Thyroid gland (tissue), 4 donors: ENCODE measurements around the gene LMBR1. TPM values are rescaled to one million over a fixed set of nuclear protein-coding genes. Genes with fewer than 3 reads are reported as not detected.
A peak's percentile ranks its signal among the peaks of the same experiment; 100 is the strongest.
"Not testable (repeated sequence)": the region's sequence is repeated elsewhere in the genome, so short reads cannot be mapped to it uniquely, and the experiment has no call there.

Experiments
- DNase-seq, 2 donors: peaks; one replicate each; pipeline ENCODE4 v3.0.0-alpha.2; 2019
- H3K27ac ChIP-seq, 3 donors: fragments of 200-600 bp; sonication (generic); 1 replicate in 2 of 3; 2 replicates in 1 of 3; pipeline ENCODE4 v1.5.1; 2016 to 2019; ENCODE audit warnings: mild to moderate bottlenecking in 1 of 3, moderate library complexity in 1 of 3
- H3K27me3 ChIP-seq: fragments of 200-600 bp; sonication (generic); one replicate; pipeline ENCODE4 v1.5.1; 2019
- H3K36me3 ChIP-seq, 2 donors: fragments of 200-600 bp; sonication (generic); one replicate each; pipeline ENCODE4 v1.5.1; 2016 to 2019
- H3K4me1 ChIP-seq, 2 donors: fragments of 200-600 bp; sonication (generic); one replicate each; pipeline ENCODE4 v1.5.1; 2017 to 2019
- H3K4me3 ChIP-seq, 3 donors: fragments of 200-600 bp; sonication (generic); replicated peaks in 1 of 3; 1 replicate in 2 of 3; 2 replicates in 1 of 3; pipeline ENCODE4 v1.5.1; 2016; ENCODE audit warnings: mild to moderate bottlenecking in 1 of 3
- H3K9me3 ChIP-seq: fragments of 200-600 bp; sonication (generic); one replicate; pipeline ENCODE4 v1.5.1; 2017
- POLR2A ChIP-seq, 2 donors: fragments of 450-650 bp; IDR thresholded peaks; one replicate each; pipeline ENCODE4 v1.6.1; 2017; ENCODE audit warnings: antibody characterized with exemption in 2 of 2, mild to moderate bottlenecking in 2 of 2, moderate library complexity in 1 of 2
- WGBS, 2 donors: methylation state at CpG; one replicate each; pipeline ENCODE4 v1.1.5; 2017; 5-methylcytosine and 5-hydroxymethylcytosine counted together
- intact Hi-C: fragments of 100-400 bp; cut with DNase I; formaldehyde crosslinking; loops from one replicate; pipeline ENCODE4 v1.15.1; 2023
- total RNA-seq, 4 donors: library from RNA; depleted of rRNA; stranded (reverse); fragments of >200 nt; gene quantifications; one replicate each; pipeline ENCODE4 v1.2.3, GENCODE V29; 2016
- TF ChIP-seq, protein P1 (sequence below), 6 experiments: fragments of 200-600 bp in 3 of 6; fragments of 450-650 bp in 3 of 6; sonication (generic) in 3 of 6; IDR thresholded peaks; one replicate each; pipeline ENCODE4 v1.5.1; 2016 to 2019; ENCODE audit warnings: antibody characterized with exemption in 6 of 6, mild to moderate bottlenecking in 2 of 6, inconsistent platforms in 1 of 6, moderate library complexity in 1 of 6

Gene LMBR1
- total RNA-seq, 4 donors from 2014 or later: 73.9 to 205 (median 113) TPM

DNA sequence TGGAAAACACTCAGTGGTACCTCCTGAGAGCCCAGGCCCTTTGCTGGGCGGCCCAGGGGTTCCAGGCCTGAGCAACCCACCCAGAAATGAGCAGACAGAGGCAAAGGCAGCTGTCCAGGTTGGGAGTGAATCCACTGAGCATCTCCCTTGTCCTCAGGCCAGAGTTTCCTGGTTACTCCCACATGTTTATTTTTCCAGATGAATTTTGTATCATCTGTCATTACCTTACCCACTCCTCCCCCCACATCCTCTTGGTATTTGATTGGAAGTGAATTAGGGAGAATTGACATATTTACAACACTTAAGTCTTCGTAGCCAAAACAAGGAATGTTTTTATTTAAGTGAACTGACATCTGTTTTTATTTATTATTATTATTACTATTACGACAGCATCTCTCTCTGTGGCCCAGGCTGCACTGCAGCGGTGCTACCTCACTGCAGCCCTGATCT lies 13.2 kb upstream of the LMBR1 start:
- Histone ChIP-seq H3K4me1 (peaks cover 0 to 13% of the 10 kb centered on the region in 2 donors), H3K27ac (no peak overlapping the region), H3K27me3 (no peaks in the 10 kb centered on the region), H3K36me3 (no peaks in the 10 kb centered on the region), H3K9me3 (no peaks in the 10 kb centered on the region), H3K4me3 (no peak overlapping the region)
- intact Hi-C loops: no loop called here
- no peak for DNase-seq
- 74 to 80% methylated on average over 4 of the region's 4 CpGs for WGBS, 2 donors
- TF ChIP-seq, protein P1, sequence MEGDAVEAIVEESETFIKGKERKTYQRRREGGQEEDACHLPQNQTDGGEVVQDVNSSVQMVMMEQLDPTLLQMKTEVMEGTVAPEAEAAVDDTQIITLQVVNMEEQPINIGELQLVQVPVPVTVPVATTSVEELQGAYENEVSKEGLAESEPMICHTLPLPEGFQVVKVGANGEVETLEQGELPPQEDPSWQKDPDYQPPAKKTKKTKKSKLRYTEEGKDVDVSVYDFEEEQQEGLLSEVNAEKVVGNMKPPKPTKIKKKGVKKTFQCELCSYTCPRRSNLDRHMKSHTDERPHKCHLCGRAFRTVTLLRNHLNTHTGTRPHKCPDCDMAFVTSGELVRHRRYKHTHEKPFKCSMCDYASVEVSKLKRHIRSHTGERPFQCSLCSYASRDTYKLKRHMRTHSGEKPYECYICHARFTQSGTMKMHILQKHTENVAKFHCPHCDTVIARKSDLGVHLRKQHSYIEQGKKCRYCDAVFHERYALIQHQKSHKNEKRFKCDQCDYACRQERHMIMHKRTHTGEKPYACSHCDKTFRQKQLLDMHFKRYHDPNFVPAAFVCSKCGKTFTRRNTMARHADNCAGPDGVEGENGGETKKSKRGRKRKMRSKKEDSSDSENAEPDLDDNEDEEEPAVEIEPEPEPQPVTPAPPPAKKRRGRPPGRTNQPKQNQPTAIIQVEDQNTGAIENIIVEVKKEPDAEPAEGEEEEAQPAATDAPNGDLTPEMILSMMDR (IDR thresholded peaks at IDR 0.05): no peak
- no peak for TF ChIP-seq POLR2A (IDR thresholded peaks at IDR 0.05)

DNA sequence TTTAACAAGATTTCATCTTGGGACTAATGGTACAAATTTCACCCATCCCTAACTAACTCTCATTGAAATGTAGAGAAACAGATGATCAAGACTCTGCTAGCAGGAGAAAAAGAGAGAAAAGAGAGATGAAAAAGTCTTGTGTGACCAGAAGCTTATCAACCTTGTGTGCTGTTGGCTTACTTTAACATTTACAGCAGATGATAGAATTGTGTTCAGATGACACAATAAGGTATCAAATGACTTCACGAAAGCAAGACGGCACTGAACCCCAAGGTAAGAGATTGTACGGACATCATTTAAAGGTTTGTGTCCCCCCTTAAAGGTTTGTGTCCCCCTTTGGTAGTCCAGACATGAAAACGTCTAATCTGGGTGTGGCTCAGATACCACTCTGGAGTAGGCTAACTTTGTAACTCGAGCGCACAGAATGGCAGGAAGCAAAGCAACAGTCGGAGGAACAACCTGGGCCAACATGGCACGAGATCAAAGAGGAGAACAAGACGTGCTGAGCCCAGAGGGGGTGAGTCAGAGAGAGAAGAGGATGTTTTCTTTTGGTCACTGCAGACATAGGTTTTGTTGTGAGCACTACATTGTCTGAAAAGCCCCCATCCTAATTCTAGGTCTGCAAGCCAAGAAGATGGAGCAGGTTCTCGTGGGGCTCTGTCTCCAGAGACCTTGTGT lies 10.4 kb upstream of the LMBR1 start:
- intact Hi-C loops: no loop called here
- H3K36me3 ChIP-seq: no peaks in the 10 kb centered on the region
- WGBS, 2 donors: 28 to 41% methylated on average over 10 of the region's 10 CpGs
- H3K4me3 ChIP-seq: no peak overlapping the region
- H3K27ac ChIP-seq: peak overlapping the region in 2 of 3 donors; percentile 11 to 28
- H3K4me1 ChIP-seq: peaks cover 0 to 18% of the 10 kb centered on the region in 2 donors
- peak; percentile 60 for DNase-seq
- no peaks in the 10 kb centered on the region for H3K9me3 ChIP-seq
- no peaks in the 10 kb centered on the region for H3K27me3 ChIP-seq
- TF ChIP-seq POLR2A (IDR thresholded peaks at IDR 0.05): no peak
- TF ChIP-seq, protein P1 (IDR thresholded peaks at IDR 0.05): no peak

DNA sequence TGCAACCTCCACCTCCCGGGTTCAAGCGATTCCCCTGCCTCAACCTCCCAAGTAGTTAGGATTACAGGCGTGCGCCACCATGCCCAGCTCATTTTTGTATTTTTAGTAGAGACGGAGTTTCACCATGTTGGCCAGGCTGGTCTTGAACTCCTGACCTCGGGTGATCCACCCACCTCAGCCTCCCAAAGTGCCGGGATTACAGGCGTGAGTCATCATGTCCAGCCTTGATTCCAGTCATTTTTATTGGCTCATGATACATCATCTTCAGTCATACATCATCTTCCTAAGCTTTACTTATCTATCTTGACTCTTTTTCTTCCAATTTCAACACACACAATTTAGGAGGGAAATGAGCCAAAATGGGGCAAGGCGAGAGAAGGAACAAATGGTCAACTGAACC lies 7.1 kb upstream of the LMBR1 start:
- H3K36me3 ChIP-seq, H3K27me3 ChIP-seq, H3K4me3 ChIP-seq, H3K27ac ChIP-seq, intact Hi-C loops, DNase-seq, H3K9me3 ChIP-seq: not testable (repeated sequence)
- peaks cover 0 to 22% of the 10 kb centered on the region in 2 donors for H3K4me1 ChIP-seq
- 89 to 93% methylated on average over 9 of the region's 9 CpGs for WGBS, 2 donors

DNA sequence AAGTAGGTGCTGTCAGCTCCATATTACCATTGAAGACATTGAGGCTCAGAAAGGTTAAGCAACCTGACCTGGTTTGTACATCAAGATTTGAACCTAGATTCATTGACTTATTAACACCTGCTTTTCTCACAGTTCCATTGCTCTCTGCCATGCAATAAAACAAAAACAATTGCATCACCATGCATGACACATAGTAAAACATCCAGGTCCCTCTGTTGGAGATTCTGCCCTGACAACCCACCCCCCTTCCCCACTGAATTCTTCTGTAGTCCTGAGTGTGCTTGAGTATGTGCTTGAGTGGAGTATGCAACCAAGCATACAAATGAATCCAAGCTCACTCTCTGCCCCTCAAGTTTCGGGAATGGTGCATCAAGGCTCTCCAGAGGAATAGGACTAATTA lies 6.0 kb upstream of the LMBR1 start:
- H3K4me1 ChIP-seq: peaks cover 6 to 28% of the 10 kb centered on the region in 2 donors
- intact Hi-C loops: no loop called here
- no peaks in the 10 kb centered on the region for H3K36me3 ChIP-seq
- no peak overlapping the region for H3K4me3 ChIP-seq
- no peaks in the 10 kb centered on the region for H3K27me3 ChIP-seq
- H3K27ac ChIP-seq: no peak overlapping the region
- 28 to 39% methylated on average over 1 of the region's 1 CpG for WGBS, 2 donors
- TF ChIP-seq POLR2A (IDR thresholded peaks at IDR 0.05): no peak
- TF ChIP-seq, protein P1 (IDR thresholded peaks at IDR 0.05): no peak
- H3K9me3 ChIP-seq: no peaks in the 10 kb centered on the region
- peak; percentile 38 to 43 for DNase-seq

DNA sequence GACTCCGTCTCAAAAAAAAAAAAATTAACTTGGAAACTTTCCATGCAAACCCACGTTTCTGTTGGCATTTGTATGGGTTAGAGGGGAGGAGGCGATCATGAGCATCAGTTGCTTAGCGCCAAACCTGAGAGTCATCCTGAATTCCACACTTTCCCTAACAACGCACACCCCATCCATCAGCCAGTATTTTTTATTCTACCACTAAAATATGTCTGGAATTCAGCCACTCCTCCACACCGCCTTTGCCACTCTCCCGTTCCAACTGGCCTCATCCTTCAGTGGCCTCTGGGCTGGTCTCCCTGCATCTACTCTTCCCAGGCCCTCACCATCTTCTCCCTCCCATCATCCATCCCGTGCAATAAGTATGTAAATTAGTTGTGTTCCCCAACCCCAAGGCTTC lies 4.7 kb upstream of the LMBR1 start:
- DNase-seq: peak; percentile 45 to 56
- intact Hi-C loops: no loop called here
- TF ChIP-seq, protein P1 (IDR thresholded peaks at IDR 0.05): no peak
- no peak for TF ChIP-seq POLR2A (IDR thresholded peaks at IDR 0.05)
- H3K4me3 ChIP-seq: no peak overlapping the region
- WGBS, 2 donors: 24 to 35% methylated on average over 8 of the region's 8 CpGs
- no peaks in the 10 kb centered on the region for H3K9me3 ChIP-seq
- H3K27me3 ChIP-seq: no peaks in the 10 kb centered on the region
- H3K36me3 ChIP-seq: no peaks in the 10 kb centered on the region
- no peak overlapping the region for H3K27ac ChIP-seq
- H3K4me1 ChIP-seq: peaks cover 8 to 28% of the 10 kb centered on the region in 2 donors
